SK-N-SH treated with all-trans-retinoic acid at 6 μM for 48 hours (cell line): ENCODE results near the gene PYHIN1.

Experiments used
- ATAC-seq: fragments of 200-7000 bp; cut with Tn5 transposase; 3 replicates; pipeline ENCODE4 v1.9.1; 2020; ENCODE audit warnings: mild to moderate bottlenecking, moderate library complexity
- ARNTL ChIP-seq: fragments of 450-650 bp; formaldehyde crosslinking; IDR thresholded peaks from 2 replicates; pipeline ENCODE4 v1.5.0; 2020; ENCODE audit warnings: low read depth, mild to moderate bottlenecking, moderate library complexity, borderline replicate concordance
- BACH2 ChIP-seq: fragments of 250-450 bp; sonication (Bioruptor Pico); IDR thresholded peaks from 2 replicates; pipeline ENCODE4 v1.9.0; 2021; ENCODE audit warnings: mild to moderate bottlenecking, borderline replicate concordance
- CSDC2 ChIP-seq: fragments of 250-450 bp; sonication (Bioruptor Pico); IDR thresholded peaks from 2 replicates; pipeline ENCODE4 v1.5.0; 2020; ENCODE audit warnings: mild to moderate bottlenecking, moderate library complexity
- ESRRG ChIP-seq: fragments of 250-450 bp; sonication (Bioruptor Pico); IDR thresholded peaks from 2 replicates; pipeline ENCODE4 v1.6.1; 2021; ENCODE audit warnings: mild to moderate bottlenecking
- GLIS3 ChIP-seq: fragments of 250-450 bp; sonication (Bioruptor Pico); IDR thresholded peaks from 2 replicates; pipeline ENCODE4 v1.5.0; 2020; ENCODE audit warnings: mild to moderate bottlenecking, moderate library complexity
- ISL1 ChIP-seq: fragments of 250-450 bp; sonication (Bioruptor Pico); IDR thresholded peaks from 2 replicates; pipeline ENCODE4 v2.1.2; 2022; ENCODE audit warnings: mild to moderate bottlenecking, moderate library complexity
- OSR1 ChIP-seq: fragments of 250-450 bp; sonication (Bioruptor Pico); IDR thresholded peaks from 2 replicates; pipeline ENCODE4 v1.8.0; 2022; ENCODE audit warnings: moderate library complexity, mild to moderate bottlenecking, inconsistent platforms
- PATZ1 ChIP-seq: fragments of 250-450 bp; sonication (Bioruptor Pico); IDR thresholded peaks from 2 replicates; pipeline ENCODE4 v1.8.0; 2020; ENCODE audit warnings: mild to moderate bottlenecking, moderate library complexity, borderline replicate concordance
- PPARA ChIP-seq: fragments of 250-450 bp; sonication (Bioruptor Pico); IDR thresholded peaks from 2 replicates; pipeline ENCODE4 v1.5.0; 2020; ENCODE audit warnings: mild to moderate bottlenecking, borderline replicate concordance
- SNAI2 ChIP-seq: fragments of 250-450 bp; sonication (Bioruptor Pico); IDR thresholded peaks from 2 replicates; pipeline ENCODE4 v1.5.0; 2020; ENCODE audit warnings: mild to moderate bottlenecking, moderate library complexity
- TCF4 ChIP-seq: fragments of 250-450 bp; sonication (Bioruptor Pico); IDR thresholded peaks from 2 replicates; pipeline ENCODE4 v1.8.0; 2021; ENCODE audit warnings: mild to moderate bottlenecking, moderate library complexity, borderline replicate concordance
- TOX ChIP-seq: fragments of 250-450 bp; sonication (Bioruptor Pico); IDR thresholded peaks from 2 replicates; pipeline ENCODE4 v1.8.0; 2021; ENCODE audit warnings: mild to moderate bottlenecking, moderate library complexity, borderline replicate concordance
- ZC3H10 ChIP-seq: fragments of 250-450 bp; sonication (Bioruptor Pico); IDR thresholded peaks from 2 replicates; pipeline ENCODE4 v1.5.1; 2021; ENCODE audit warnings: mild to moderate bottlenecking, moderate library complexity
- ZFP3 ChIP-seq: fragments of 250-450 bp; sonication (Bioruptor Pico); IDR thresholded peaks from 2 replicates; pipeline ENCODE4 v1.5.0; 2020; ENCODE audit warnings: mild to moderate bottlenecking, moderate library complexity
- ZFP30 ChIP-seq: fragments of 450-650 bp; formaldehyde crosslinking; IDR thresholded peaks from 2 replicates; pipeline ENCODE4 v1.5.0; 2022; ENCODE audit warnings: mild to moderate bottlenecking, moderate library complexity
- ZNF565 ChIP-seq: fragments of 450-650 bp; formaldehyde crosslinking; conservative IDR thresholded peaks from 2 replicates; pipeline ENCODE4 v1.5.0; 2020; ENCODE audit warnings: low read depth, mild to moderate bottlenecking, moderate library complexity
- ZNF70 ChIP-seq: fragments of 450-650 bp; formaldehyde crosslinking; IDR thresholded peaks from 2 replicates; pipeline ENCODE4 v1.5.0; 2020; ENCODE audit warnings: mild to moderate bottlenecking, moderate library complexity
- ZNF8 ChIP-seq: fragments of 450-650 bp; formaldehyde crosslinking; IDR thresholded peaks from 2 replicates; pipeline ENCODE4 v1.5.0; 2020; ENCODE audit warnings: mild to moderate bottlenecking, moderate library complexity
- TF ChIP-seq, protein P1 (sequence below): fragments of 250-450 bp; sonication (Bioruptor Pico); IDR thresholded peaks from 2 replicates; pipeline ENCODE4 v1.8.0; 2021; ENCODE audit warnings: low read depth, mild to moderate bottlenecking, moderate library complexity, borderline replicate concordance
- TF ChIP-seq, protein P2 (sequence below): fragments of 250-450 bp; sonication (Bioruptor Pico); IDR thresholded peaks from 2 replicates; pipeline ENCODE4 v1.5.0; 2020; ENCODE audit warnings: mild to moderate bottlenecking, moderate library complexity
- TF ChIP-seq, protein P3 (sequence below): fragments of 250-450 bp; sonication (Bioruptor Pico); IDR thresholded peaks from 2 replicates; pipeline ENCODE4 v1.5.1; 2020; ENCODE audit warnings: low read depth, mild to moderate bottlenecking, moderate library complexity

Gene PYHIN1

DNA sequence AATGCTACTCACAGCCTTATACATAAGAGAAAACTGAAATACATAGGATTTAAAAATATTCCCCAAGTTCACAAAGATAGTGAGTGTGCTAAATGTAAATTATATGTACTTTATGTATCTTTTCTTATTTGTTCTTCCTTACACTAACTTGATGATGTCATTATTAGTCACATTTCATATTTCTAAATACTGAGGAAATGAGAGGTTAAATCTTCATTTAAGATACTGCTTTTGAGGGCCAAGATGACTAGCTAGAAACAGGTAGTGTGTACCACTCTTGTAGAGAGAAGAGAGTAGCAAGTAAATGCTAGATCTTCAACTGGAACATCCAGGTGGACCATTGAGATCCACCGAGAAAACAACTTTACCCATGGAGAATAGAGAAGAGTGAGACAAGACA lies 29.8 kb downstream of the PYHIN1 start:
- ATAC-seq = no peak
- TF ChIP-seq TCF4 (no peak), ZC3H10 (CRISPR knock-in tag) (no peak)

DNA sequence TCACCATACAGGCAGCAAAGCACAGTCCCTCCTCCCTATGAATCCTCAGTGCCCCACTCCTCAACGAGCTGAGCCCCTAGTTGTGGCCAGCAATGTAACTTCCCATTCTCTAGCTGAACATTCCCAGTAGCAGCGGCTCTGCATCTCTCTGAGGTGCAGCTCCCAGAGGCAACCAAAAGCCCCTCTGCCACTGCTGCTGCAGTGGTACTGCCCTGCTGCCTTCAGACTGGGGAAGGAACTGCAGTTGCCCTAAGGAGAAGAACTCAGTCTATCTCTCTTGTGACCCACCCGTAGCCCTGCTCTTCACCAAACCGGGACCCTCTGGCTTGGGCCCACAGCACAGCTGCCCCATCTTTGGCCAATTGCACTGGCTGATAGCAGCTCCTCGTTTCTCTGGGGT lies 31.6 kb downstream of the PYHIN1 start:
- no peak for ATAC-seq
- TF ChIP-seq ZFP30 (CRISPR knock-in tag) = no peak
- no peak for TF ChIP-seq BACH2 (CRISPR knock-in tag)
- TF ChIP-seq CSDC2 = no peak
- TF ChIP-seq ZNF8 (CRISPR knock-in tag) = no peak
- no peak for TF ChIP-seq PATZ1 (CRISPR knock-in tag)
- TF ChIP-seq SNAI2 (CRISPR knock-in tag) = no peak
- no peak for TF ChIP-seq GLIS3 (CRISPR knock-in tag)
- no peak for TF ChIP-seq ZNF565 (CRISPR knock-in tag)

DNA sequence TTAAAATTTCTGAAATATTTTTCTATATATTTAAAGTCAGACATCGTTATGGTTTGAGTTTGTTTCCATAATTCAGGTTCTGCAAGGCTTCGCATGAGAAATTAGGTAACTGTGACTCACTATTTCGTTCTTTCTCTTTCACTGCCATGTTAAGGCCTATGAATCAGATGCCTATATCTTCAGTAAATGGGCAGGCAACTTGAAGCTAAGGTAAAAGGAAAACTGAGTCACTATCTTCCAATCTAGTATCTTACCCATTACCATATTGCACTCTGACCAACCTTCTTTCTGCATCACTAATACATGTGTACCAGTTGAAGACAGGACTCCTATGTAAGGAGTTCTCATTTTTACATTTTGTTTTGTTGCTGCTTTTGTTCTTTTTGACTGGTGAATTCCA lies 37.8 kb downstream of the PYHIN1 start:
- TF ChIP-seq ZFP3 (CRISPR knock-in tag) (no peak), CSDC2 (no peak), BACH2 (CRISPR knock-in tag) (no peak), ESRRG (no peak), TOX (CRISPR knock-in tag) (no peak), ISL1 (no peak), ARNTL (no peak), ZNF70 (CRISPR knock-in tag) (no peak)
- TF ChIP-seq, protein P1, sequence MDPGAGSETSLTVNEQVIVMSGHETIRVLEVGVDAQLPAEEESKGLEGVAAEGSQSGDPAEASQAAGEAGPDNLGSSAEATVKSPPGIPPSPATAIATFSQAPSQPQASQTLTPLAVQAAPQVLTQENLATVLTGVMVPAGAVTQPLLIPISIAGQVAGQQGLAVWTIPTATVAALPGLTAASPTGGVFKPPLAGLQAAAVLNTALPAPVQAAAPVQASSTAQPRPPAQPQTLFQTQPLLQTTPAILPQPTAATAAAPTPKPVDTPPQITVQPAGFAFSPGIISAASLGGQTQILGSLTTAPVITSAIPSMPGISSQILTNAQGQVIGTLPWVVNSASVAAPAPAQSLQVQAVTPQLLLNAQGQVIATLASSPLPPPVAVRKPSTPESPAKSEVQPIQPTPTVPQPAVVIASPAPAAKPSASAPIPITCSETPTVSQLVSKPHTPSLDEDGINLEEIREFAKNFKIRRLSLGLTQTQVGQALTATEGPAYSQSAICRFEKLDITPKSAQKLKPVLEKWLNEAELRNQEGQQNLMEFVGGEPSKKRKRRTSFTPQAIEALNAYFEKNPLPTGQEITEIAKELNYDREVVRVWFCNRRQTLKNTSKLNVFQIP (CRISPR knock-in tag) = no peak
- TF ChIP-seq, protein P2, sequence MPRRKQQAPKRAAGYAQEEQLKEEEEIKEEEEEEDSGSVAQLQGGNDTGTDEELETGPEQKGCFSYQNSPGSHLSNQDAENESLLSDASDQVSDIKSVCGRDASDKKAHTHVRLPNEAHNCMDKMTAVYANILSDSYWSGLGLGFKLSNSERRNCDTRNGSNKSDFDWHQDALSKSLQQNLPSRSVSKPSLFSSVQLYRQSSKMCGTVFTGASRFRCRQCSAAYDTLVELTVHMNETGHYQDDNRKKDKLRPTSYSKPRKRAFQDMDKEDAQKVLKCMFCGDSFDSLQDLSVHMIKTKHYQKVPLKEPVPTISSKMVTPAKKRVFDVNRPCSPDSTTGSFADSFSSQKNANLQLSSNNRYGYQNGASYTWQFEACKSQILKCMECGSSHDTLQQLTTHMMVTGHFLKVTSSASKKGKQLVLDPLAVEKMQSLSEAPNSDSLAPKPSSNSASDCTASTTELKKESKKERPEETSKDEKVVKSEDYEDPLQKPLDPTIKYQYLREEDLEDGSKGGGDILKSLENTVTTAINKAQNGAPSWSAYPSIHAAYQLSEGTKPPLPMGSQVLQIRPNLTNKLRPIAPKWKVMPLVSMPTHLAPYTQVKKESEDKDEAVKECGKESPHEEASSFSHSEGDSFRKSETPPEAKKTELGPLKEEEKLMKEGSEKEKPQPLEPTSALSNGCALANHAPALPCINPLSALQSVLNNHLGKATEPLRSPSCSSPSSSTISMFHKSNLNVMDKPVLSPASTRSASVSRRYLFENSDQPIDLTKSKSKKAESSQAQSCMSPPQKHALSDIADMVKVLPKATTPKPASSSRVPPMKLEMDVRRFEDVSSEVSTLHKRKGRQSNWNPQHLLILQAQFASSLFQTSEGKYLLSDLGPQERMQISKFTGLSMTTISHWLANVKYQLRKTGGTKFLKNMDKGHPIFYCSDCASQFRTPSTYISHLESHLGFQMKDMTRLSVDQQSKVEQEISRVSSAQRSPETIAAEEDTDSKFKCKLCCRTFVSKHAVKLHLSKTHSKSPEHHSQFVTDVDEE (CRISPR knock-in tag) = no peak
- TF ChIP-seq, protein P3, sequence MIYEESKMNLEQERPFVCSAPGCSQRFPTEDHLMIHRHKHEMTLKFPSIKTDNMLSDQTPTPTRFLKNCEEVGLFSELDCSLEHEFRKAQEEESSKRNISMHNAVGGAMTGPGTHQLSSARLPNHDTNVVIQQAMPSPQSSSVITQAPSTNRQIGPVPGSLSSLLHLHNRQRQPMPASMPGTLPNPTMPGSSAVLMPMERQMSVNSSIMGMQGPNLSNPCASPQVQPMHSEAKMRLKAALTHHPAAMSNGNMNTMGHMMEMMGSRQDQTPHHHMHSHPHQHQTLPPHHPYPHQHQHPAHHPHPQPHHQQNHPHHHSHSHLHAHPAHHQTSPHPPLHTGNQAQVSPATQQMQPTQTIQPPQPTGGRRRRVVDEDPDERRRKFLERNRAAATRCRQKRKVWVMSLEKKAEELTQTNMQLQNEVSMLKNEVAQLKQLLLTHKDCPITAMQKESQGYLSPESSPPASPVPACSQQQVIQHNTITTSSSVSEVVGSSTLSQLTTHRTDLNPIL (CRISPR knock-in tag) = no peak
- ATAC-seq = no peak

DNA sequence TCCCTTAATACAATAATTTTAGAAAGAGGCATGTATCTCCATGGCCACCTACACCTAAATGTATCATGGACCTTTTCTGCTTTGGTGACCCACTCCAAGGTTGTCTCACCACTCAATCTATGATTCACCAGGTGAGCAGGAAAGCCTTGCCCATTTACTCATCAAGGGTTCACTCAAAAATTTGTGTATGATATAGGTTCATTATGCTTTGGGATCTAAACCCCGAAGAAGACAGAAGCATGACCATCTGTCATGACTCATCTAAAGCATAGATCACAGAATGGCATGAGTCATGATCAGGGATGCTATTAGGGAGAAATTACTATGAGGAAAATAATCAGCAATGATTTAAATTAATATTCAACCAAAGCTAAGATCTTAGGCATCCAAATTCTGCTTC lies 38.5 kb downstream of the PYHIN1 start:
- ATAC-seq = no peak
- TF ChIP-seq SNAI2 (CRISPR knock-in tag) (no peak), GLIS3 (CRISPR knock-in tag) (no peak), ZNF565 (CRISPR knock-in tag) (no peak), PATZ1 (CRISPR knock-in tag) (no peak), ESRRG (no peak), ZNF8 (CRISPR knock-in tag) (no peak), OSR1 (no peak), PPARA (CRISPR knock-in tag) (no peak), TCF4 (no peak), ZC3H10 (CRISPR knock-in tag) (no peak), ZFP3 (CRISPR knock-in tag) (no peak), ZFP30 (CRISPR knock-in tag) (no peak), TOX (CRISPR knock-in tag) (no peak), ARNTL (no peak), CSDC2 (no peak), BACH2 (CRISPR knock-in tag) (no peak)
- TF ChIP-seq, protein P1 (CRISPR knock-in tag) = no peak
- TF ChIP-seq, protein P2 (CRISPR knock-in tag) = no peak
